H1 (cell line): Measurements from ENCODE around the gene BEST3. TPM values are rescaled to one million over a fixed set of nuclear protein-coding genes. Genes with fewer than 3 reads are reported as not detected.

Source experiments
- CTCF ChIA-PET: fragments of 300-600 bp; sonication (Branson Sonifier 250); formaldehyde crosslinking; loops from one replicate; lab custom pipeline; 2021; ENCODE audit not compliant: partially characterized antibody; lab: Charles Lee
- POLR2A ChIA-PET: fragments of 300-600 bp; sonication (Branson Sonifier 250); formaldehyde crosslinking; loops from one replicate; lab custom pipeline; 2021; ENCODE audit warnings: inconsistent platforms; ENCODE audit not compliant: partially characterized antibody; lab: Charles Lee
- DNase-seq, 2 experiments: peaks; one replicate each; pipeline versions ENCODE4 v3.0.0 to v3.0.0-alpha.2; 2010 to 2022; ENCODE audit warnings: low spot score in 2 of 2, low read depth in 1 of 2, mixed read lengths in 1 of 2
- FAIRE-seq: peaks from 2 replicates; lab custom pipeline; 2011; peaks lifted over from hg19 to GRCh38; lab: Jason Lieb, UNC
- H2AFZ ChIP-seq: 2 replicates; pipeline ENCODE4 v1.8.1; 2012; ENCODE audit warnings: low read length, inconsistent platforms
- H2AK5ac ChIP-seq: 2 replicates; pipeline ENCODE4 v1.6.1; 2013; ENCODE audit warnings: low read depth, low read length
- H2BK120ac ChIP-seq: replicated peaks from 2 replicates; pipeline ENCODE3; 2013; ENCODE audit warnings: low read depth, low read length, inconsistent platforms
- H2BK12ac ChIP-seq: 2 replicates; pipeline ENCODE4 v1.6.1; 2013; ENCODE audit warnings: low read depth, low read length
- H2BK15ac ChIP-seq: 2 replicates; pipeline ENCODE4 v1.6.1; 2013; ENCODE audit warnings: low read length
- H2BK20ac ChIP-seq: 2 replicates; pipeline ENCODE4 v1.6.1; 2013; ENCODE audit warnings: low read length
- H2BK5ac ChIP-seq: 2 replicates; pipeline ENCODE4 v1.6.1; 2013; ENCODE audit warnings: low read depth, low read length
- H3K14ac ChIP-seq: 2 replicates; pipeline ENCODE4 v1.6.1; 2013; ENCODE audit warnings: inconsistent platforms; ENCODE audit not compliant: insufficient read length
- H3K18ac ChIP-seq: 2 replicates; pipeline ENCODE4 v1.6.1; 2013; ENCODE audit warnings: low read length; ENCODE audit errors: extremely low read depth
- H3K23ac ChIP-seq: 2 replicates; pipeline ENCODE4 v1.6.1; 2013; ENCODE audit warnings: inconsistent platforms; ENCODE audit not compliant: insufficient read length
- H3K23me2 ChIP-seq: 2 replicates; pipeline ENCODE4 v1.6.1; 2013; ENCODE audit warnings: low read depth, low read length
- H3K27ac ChIP-seq: 2 replicates; pipeline ENCODE4 v1.6.1; 2011; ENCODE audit warnings: low read depth, low read length, inconsistent platforms
- H3K27me3 ChIP-seq, 4 experiments: replicated peaks in 1 of 4; 1 replicate in 1 of 4; 2 replicates in 3 of 4; pipeline versions ENCODE4 v1.6.1 to v1.8.1; 2011 to 2013; ENCODE audit warnings: low read length in 3 of 4, mild to moderate bottlenecking in 3 of 4, inconsistent platforms in 2 of 4, mixed read lengths in 2 of 4, moderate library complexity in 1 of 4; ENCODE audit not compliant: control insufficient read depth in 3 of 4, insufficient read depth in 3 of 4; ENCODE audit errors: extremely low read depth in 1 of 4
- H3K36me3 ChIP-seq, 4 experiments: 2 replicates each; pipeline versions ENCODE4 v1.6.1 to v1.8.1; 2011 to 2013; ENCODE audit warnings: mild to moderate bottlenecking in 4 of 4, low read length in 3 of 4, moderate library complexity in 2 of 4, control low read depth in 1 of 4, inconsistent platforms in 1 of 4; ENCODE audit not compliant: insufficient read depth in 4 of 4, control insufficient read depth in 2 of 4
- H3K4ac ChIP-seq: replicated peaks from 2 replicates; pipeline ENCODE3; 2013; ENCODE audit warnings: low read length, low read depth, mixed read lengths, inconsistent platforms; ENCODE audit not compliant: insufficient read length
- H3K4me1 ChIP-seq, 4 experiments: replicated peaks in 1 of 4; 1 replicate in 1 of 4; 2 replicates in 3 of 4; pipeline versions ENCODE4 v1.6.1 to v1.8.1; 2011 to 2013; ENCODE audit warnings: low read length in 3 of 4, inconsistent platforms in 2 of 4, mixed read lengths in 1 of 4; ENCODE audit not compliant: insufficient read depth in 4 of 4, control insufficient read depth in 3 of 4
- H3K4me2 ChIP-seq, 2 experiments: 2 replicates each; pipeline versions ENCODE4 v1.6.1 to v1.8.1; 2011 to 2013; ENCODE audit warnings: low read depth in 2 of 2, low read length in 2 of 2, control low read depth in 1 of 2, inconsistent platforms in 1 of 2, mild to moderate bottlenecking in 1 of 2; ENCODE audit not compliant: insufficient read depth in 1 of 2
- H3K4me3 ChIP-seq, 4 experiments: fragments of 200-600, 300-600 bp in 1 of 4; sonication (generic), shearing (Covaris generic), sonication (Bioruptor Twin) in 1 of 4; 2 replicates each; pipeline versions ENCODE4 v1.5.1 to v1.8.1; 2011 to 2016; ENCODE audit warnings: low read length in 4 of 4, low read depth in 3 of 4, control low read depth in 2 of 4, inconsistent platforms in 2 of 4, mild to moderate bottlenecking in 2 of 4, mixed read lengths in 1 of 4, moderate library complexity in 1 of 4; ENCODE audit not compliant: insufficient read depth in 2 of 4; ENCODE audit errors: extremely low read depth in 1 of 4
- H3K56ac ChIP-seq: replicated peaks from 2 replicates; pipeline ENCODE3; 2013; ENCODE audit warnings: low read depth, mild to moderate bottlenecking, mixed read lengths, low read length, inconsistent platforms; ENCODE audit not compliant: insufficient read length
- H3K79me1 ChIP-seq: 2 replicates; pipeline ENCODE4 v1.6.1; 2013; ENCODE audit warnings: low read depth, low read length, control low read depth
- H3K79me2 ChIP-seq, 2 experiments: 2 replicates each; pipeline versions ENCODE4 v1.6.1 to v1.8.1; 2012 to 2013; ENCODE audit warnings: low read length in 2 of 2, mild to moderate bottlenecking in 2 of 2, inconsistent platforms in 1 of 2; ENCODE audit not compliant: insufficient read depth in 2 of 2, control insufficient read depth in 1 of 2
- H3K9ac ChIP-seq, 4 experiments: replicated peaks in 1 of 4; 1 replicate in 1 of 4; 2 replicates in 3 of 4; pipeline versions ENCODE4 v1.6.1 to v1.8.1; 2011 to 2013; ENCODE audit warnings: low read depth in 3 of 4, low read length in 3 of 4, control low read depth in 2 of 4, mild to moderate bottlenecking in 2 of 4, moderate library complexity in 2 of 4, inconsistent platforms in 1 of 4; ENCODE audit errors: extremely low read depth in 1 of 4
- H3K9me3 ChIP-seq, 2 experiments: 2 replicates each; pipeline versions ENCODE4 v1.6.1 to v1.8.1; 2012 to 2013; ENCODE audit warnings: mild to moderate bottlenecking in 2 of 2, moderate library complexity in 2 of 2, control low read depth in 1 of 2, inconsistent platforms in 1 of 2, low read depth in 1 of 2, low read length in 1 of 2, mixed read lengths in 1 of 2; ENCODE audit not compliant: insufficient read depth in 2 of 2
- H4K20me1 ChIP-seq, 2 experiments: replicated peaks in 1 of 2; 2 replicates each; pipeline versions ENCODE3 to v1.8.1; 2011 to 2013; ENCODE audit warnings: inconsistent platforms in 2 of 2, low read length in 2 of 2, mild to moderate bottlenecking in 1 of 2; ENCODE audit not compliant: insufficient read depth in 2 of 2, control insufficient read depth in 1 of 2
- H4K5ac ChIP-seq: 2 replicates; pipeline ENCODE4 v1.6.1; 2013; ENCODE audit warnings: low read length, low read depth, mixed read lengths, inconsistent platforms; ENCODE audit not compliant: insufficient read length
- H4K8ac ChIP-seq: 2 replicates; pipeline ENCODE4 v1.8.0; 2013; ENCODE audit warnings: mild to moderate bottlenecking, moderate library complexity, low read length, inconsistent platforms; ENCODE audit not compliant: insufficient read depth; ENCODE audit errors: extremely low read depth
- H4K91ac ChIP-seq: replicated peaks from 2 replicates; pipeline ENCODE3; 2013; ENCODE audit warnings: low read length, mixed read lengths, inconsistent platforms; ENCODE audit not compliant: insufficient read length
- CBX8 ChIP-seq: fragments of 300-800, 300-1000 bp; sonication (generic); IDR thresholded peaks from 2 replicates; pipeline ENCODE4 v1.7.1; 2016; ENCODE audit warnings: low read depth, low read length, borderline replicate concordance
- FOSL1 ChIP-seq: IDR thresholded peaks from 2 replicates; pipeline ENCODE4 v1.6.1; 2011; ENCODE audit warnings: mild to moderate bottlenecking, low read depth, low read length, moderate library complexity; ENCODE audit not compliant: insufficient read depth
- WGBS, 2 experiments: shearing (Covaris generic) in 1 of 2; methylation state at CpG; one replicate each; pipeline versions ENCODE4 v1.1.6 to v1.1.7; 2013 to 2015; ENCODE audit warnings: low lambda C conversion rate in 2 of 2, mixed read lengths in 2 of 2, inconsistent platforms in 1 of 2, low coverage in 1 of 2, missing lambda C conversion rate in 1 of 2; ENCODE audit not compliant: insufficient replicate concordance in 2 of 2, insufficient coverage in 1 of 2, insufficient read length in 1 of 2; ENCODE audit errors: extremely low coverage in 1 of 2, missing lambda C conversion rate in 1 of 2; 5-methylcytosine and 5-hydroxymethylcytosine counted together
- polyA plus RNA-seq, 7 experiments: library from polyadenylated mRNA; depleted of rRNA in 3 of 7; stranded (reverse) in 5 of 7; unstranded in 2 of 7; fragments of >200 nt in 5 of 7; fragments of 200-250 nt in 2 of 7; gene quantifications; 1 replicate in 5 of 7; 2 replicates in 1 of 7; 4 replicates in 1 of 7; pipeline versions ENCODE4 v1.2.1 to v1.2.3, GENCODE V29; 2011 to 2013; ENCODE audit warnings: missing spikeins in 2 of 7, mixed read lengths in 2 of 7
- total RNA-seq: library from RNA; stranded (reverse); fragmentation: NEBNext Ultra II Directional; extraction: Animal tissue kit (Norgen Biotek cat#: 25700); gene quantifications from 2 replicates; pipeline ENCODE4 v1.2.1, GENCODE V29; 2021

BEST3 gene
- total and polyA plus RNA-seq, 2 of the 8 experiments (the other 6 are each of a cell fraction or from before 2014, with no cell fraction given), result 0.17 TPM; not detected in 1

GRCh38 chr12:69685810-69686209 lies 13.3 kb downstream of the BEST3 start:
- Histone ChIP-seq H3K79me1 (no peaks in the 10 kb centered on the region), H4K20me1 (no peaks in the 10 kb centered on the region), H4K8ac (no peak overlapping the region), H2AK5ac (no peak overlapping the region), H4K5ac (no peak overlapping the region), H2BK120ac (no peak overlapping the region), H2BK15ac (no peak overlapping the region), H2BK20ac (no peak overlapping the region), H3K14ac (no peak overlapping the region), H3K79me2 (no peaks in the 10 kb centered on the region), H3K27me3 (no peaks in the 10 kb centered on the region), H2BK5ac (no peak overlapping the region), H2AFZ (no peak overlapping the region), H4K91ac (no peak overlapping the region), H3K27ac (no peak overlapping the region), H3K23me2 (no peaks in the 10 kb centered on the region), H3K23ac (no peak overlapping the region), H3K9ac (no peak overlapping the region), H3K4me3 (no peak overlapping the region), H2BK12ac (no peak overlapping the region), H3K4me1 (peaks cover 7 to 10% (median 8%) of the 10 kb centered on the region in 4 experiments; a peak in 4 of 7 replicates), H3K56ac (no peak overlapping the region), H3K36me3 (no peaks in the 10 kb centered on the region), H3K4ac (no peak overlapping the region), H3K4me2 (no peak overlapping the region), H3K18ac (no peak overlapping the region), H3K9me3 (no peaks in the 10 kb centered on the region)
- CTCF ChIA-PET, result interaction anchor here (1.1 to 1.6 kb wide), 2 partner anchors 9 to 13 kb away, joined by 4 to 5 read pairs; partner anchors contain the start of gene BEST3
- DNase-seq, result no peak
- 78% methylated on average over 2 of the region's 2 CpGs; no CpG with 5 or more reads in 1 of the 2 experiments for WGBS, 2 experiments
- no peak for FAIRE-seq
- POLR2A ChIA-PET, result no interaction called here
- no peak for TF ChIP-seq FOSL1
- TF ChIP-seq CBX8, result no peak
